Measurements from ENCODE around the gene TXNRD1. TPM values are rescaled to one million over a fixed set of nuclear protein-coding genes. Genes with fewer than 3 reads are reported as not detected.

TXNRD1 gene
- total RNA-seq, 4 donors from 2014 or later: 76.0 to 141 (median 97.8) TPM

DNA sequence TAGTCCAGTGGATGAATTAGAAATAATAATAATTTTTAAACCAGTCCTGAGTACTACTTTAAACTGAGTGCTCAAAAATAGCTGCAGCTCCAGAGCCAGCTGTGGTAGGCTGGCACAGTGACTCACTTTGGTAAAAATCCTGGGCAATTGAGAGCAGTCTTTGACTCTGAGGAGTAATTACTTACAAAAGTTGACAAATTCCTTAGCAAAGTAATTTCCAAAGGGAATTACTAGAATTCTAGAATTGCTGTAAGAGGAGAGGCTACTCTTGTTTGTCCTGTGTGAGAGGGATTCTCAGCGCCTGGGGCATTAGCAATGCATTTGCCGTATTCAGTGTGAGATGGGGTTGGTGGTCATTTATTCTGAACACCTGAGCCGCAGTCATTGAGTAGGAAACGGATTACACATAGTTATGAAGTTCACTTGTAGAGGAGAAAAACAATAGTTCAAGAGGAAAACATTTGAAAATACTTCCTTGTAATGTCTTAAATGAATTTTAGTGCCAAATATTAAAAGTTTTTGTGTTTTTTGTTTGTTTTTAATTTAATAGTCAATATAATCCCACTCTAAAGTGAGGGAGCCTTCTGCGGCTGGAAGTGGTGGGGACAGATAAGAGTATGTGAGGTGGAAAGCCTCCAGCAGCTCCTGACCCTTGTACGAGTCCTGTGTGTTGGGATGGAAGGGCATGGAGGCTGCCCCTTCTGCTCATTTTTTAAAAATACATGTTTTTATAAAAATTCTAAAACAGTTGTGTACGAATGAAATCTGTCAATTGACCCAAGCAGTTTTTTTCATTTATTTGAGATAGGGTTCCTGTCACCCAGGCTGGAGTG lies 129.9 kb downstream of the TXNRD1 start:
- DNase-seq: no peak
- intact Hi-C loops (cut with DNase I; ENCODE audit: low total_unique reads): no loop called here
- Histone ChIP-seq H3K27me3 (no peaks in the 10 kb centered on the region), H3K4me1 (peaks cover 0 to under 1% of the 10 kb centered on the region in 2 donors), H3K9me3 (no peaks in the 10 kb centered on the region), H3K4me3 (no peak overlapping the region), H3K27ac (no peak overlapping the region), H3K36me3 (no peaks in the 10 kb centered on the region)
- no peak for TF ChIP-seq POLR2A (IDR thresholded peaks at IDR 0.05)
- TF ChIP-seq, protein P1, sequence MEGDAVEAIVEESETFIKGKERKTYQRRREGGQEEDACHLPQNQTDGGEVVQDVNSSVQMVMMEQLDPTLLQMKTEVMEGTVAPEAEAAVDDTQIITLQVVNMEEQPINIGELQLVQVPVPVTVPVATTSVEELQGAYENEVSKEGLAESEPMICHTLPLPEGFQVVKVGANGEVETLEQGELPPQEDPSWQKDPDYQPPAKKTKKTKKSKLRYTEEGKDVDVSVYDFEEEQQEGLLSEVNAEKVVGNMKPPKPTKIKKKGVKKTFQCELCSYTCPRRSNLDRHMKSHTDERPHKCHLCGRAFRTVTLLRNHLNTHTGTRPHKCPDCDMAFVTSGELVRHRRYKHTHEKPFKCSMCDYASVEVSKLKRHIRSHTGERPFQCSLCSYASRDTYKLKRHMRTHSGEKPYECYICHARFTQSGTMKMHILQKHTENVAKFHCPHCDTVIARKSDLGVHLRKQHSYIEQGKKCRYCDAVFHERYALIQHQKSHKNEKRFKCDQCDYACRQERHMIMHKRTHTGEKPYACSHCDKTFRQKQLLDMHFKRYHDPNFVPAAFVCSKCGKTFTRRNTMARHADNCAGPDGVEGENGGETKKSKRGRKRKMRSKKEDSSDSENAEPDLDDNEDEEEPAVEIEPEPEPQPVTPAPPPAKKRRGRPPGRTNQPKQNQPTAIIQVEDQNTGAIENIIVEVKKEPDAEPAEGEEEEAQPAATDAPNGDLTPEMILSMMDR (IDR thresholded peaks at IDR 0.05): no peak

- Histone ChIP-seq H3K4me1 (no peaks in the 10 kb centered on the region), H3K4me3 (no peak overlapping the region), H3K27me3 (no peaks in the 10 kb centered on the region), H3K36me3 (no peaks in the 10 kb centered on the region), H3K27ac (no peak overlapping the region), H3K9me3 (no peaks in the 10 kb centered on the region)
- no peak for DNase-seq
- no peak for TF ChIP-seq POLR2A (IDR thresholded peaks at IDR 0.05)
- TF ChIP-seq, protein P1 (IDR thresholded peaks at IDR 0.05): no peak
- intact Hi-C loops (cut with DNase I; ENCODE audit: low total_unique reads): no loop called here
Measured at GRCh38 chr12:104347374-104348075, 131.9 kb downstream of the TXNRD1 start.

DNA sequence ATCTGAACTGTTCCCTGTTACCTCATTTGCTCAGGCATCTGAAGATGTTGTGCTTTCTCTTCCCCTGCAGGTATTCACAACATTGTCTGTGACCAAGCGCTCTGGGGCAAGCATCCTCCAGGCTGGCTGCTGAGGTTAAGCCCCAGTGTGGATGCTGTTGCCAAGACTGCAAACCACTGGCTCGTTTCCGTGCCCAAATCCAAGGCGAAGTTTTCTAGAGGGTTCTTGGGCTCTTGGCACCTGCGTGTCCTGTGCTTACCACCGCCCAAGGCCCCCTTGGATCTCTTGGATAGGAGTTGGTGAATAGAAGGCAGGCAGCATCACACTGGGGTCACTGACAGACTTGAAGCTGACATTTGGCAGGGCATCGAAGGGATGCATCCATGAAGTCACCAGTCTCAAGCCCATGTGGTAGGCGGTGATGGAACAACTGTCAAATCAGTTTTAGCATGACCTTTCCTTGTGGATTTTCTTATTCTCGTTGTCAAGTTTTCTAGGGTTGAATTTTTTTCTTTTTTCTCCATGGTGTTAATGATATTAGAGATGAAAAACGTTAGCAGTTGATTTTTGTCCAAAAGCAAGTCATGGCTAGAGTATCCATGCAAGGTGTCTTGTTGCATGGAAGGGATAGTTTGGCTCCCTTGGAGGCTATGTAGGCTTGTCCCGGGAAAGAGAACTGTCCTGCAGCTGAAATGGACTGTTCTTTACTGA lies 132.9 kb downstream of the TXNRD1 start:
- Histone ChIP-seq H3K27ac (no peak overlapping the region), H3K4me1 (no peaks in the 10 kb centered on the region), H3K4me3 (no peak overlapping the region), H3K36me3 (no peaks in the 10 kb centered on the region), H3K9me3 (no peaks in the 10 kb centered on the region), H3K27me3 (no peaks in the 10 kb centered on the region)
- TF ChIP-seq, protein P1 (IDR thresholded peaks at IDR 0.05): no peak
- TF ChIP-seq POLR2A (IDR thresholded peaks at IDR 0.05): no peak
- intact Hi-C loops (cut with DNase I; ENCODE audit: low total_unique reads): no loop called here
- DNase-seq: no peak

DNA sequence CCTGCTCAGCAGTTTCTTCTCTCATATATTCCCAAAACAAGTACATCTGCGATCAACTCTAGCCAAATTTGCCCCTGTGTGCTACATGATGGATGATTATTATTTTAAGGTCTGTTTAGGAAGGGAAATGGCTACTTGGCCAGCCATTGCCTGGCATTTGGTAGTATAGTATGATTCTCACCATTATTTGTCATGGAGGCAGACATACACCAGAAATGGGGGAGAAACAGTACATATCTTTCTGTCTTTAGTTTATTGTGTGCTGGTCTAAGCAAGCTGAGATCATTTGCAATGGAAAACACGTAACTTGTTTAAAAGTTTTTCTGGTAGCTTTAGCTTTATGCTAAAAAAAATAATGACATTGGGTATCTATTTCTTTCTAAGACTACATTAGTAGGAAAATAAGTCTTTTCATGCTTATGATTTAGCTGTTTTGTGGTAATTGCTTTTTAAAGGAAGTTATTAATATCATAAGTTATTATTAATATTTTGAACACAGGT lies 133.5 kb downstream of the TXNRD1 start:
- TF ChIP-seq POLR2A (IDR thresholded peaks at IDR 0.05): no peak
- TF ChIP-seq, protein P1 (IDR thresholded peaks at IDR 0.05): no peak
- no peak overlapping the region for H3K4me3 ChIP-seq
- no peaks in the 10 kb centered on the region for H3K27me3 ChIP-seq
- intact Hi-C loops (cut with DNase I; ENCODE audit: low total_unique reads): no loop called here
- no peaks in the 10 kb centered on the region for H3K36me3 ChIP-seq
- no peaks in the 10 kb centered on the region for H3K4me1 ChIP-seq
- no peaks in the 10 kb centered on the region for H3K9me3 ChIP-seq
- H3K27ac ChIP-seq: no peak overlapping the region
- no peak for DNase-seq

All from uterus (tissue), 4 donors.